SK-N-SH treated with all-trans-retinoic acid at 6 μM for 48 hours (cell line): ENCODE results near the gene KLK4.

ENCODE experiments used
- CREB5 ChIP-seq: fragments of 250-450 bp; sonication (Bioruptor Pico); IDR thresholded peaks from 2 replicates; pipeline ENCODE4 v1.5.1; 2020; ENCODE audit warnings: low read depth, mild to moderate bottlenecking, moderate library complexity
- CSDC2 ChIP-seq: fragments of 250-450 bp; sonication (Bioruptor Pico); IDR thresholded peaks from 2 replicates; pipeline ENCODE4 v1.5.0; 2020; ENCODE audit warnings: mild to moderate bottlenecking, moderate library complexity
- CSRNP3 ChIP-seq: fragments of 250-450 bp; sonication (Bioruptor Pico); IDR thresholded peaks from 2 replicates; pipeline ENCODE4 v1.5.1; 2021; ENCODE audit warnings: mild to moderate bottlenecking, moderate library complexity
- PATZ1 ChIP-seq: fragments of 250-450 bp; sonication (Bioruptor Pico); IDR thresholded peaks from 2 replicates; pipeline ENCODE4 v1.8.0; 2020; ENCODE audit warnings: mild to moderate bottlenecking, moderate library complexity, borderline replicate concordance
- RARB ChIP-seq: fragments of 250-450 bp; sonication (Bioruptor Pico); IDR thresholded peaks from 2 replicates; pipeline ENCODE4 v1.8.0; 2021; ENCODE audit warnings: mild to moderate bottlenecking, moderate library complexity
- SNAI2 ChIP-seq: fragments of 250-450 bp; sonication (Bioruptor Pico); IDR thresholded peaks from 2 replicates; pipeline ENCODE4 v1.5.0; 2020; ENCODE audit warnings: mild to moderate bottlenecking, moderate library complexity
- TSHZ2 ChIP-seq: fragments of 250-450 bp; sonication (Bioruptor Pico); IDR thresholded peaks from 2 replicates; pipeline ENCODE4 v1.5.0; 2020; ENCODE audit warnings: mild to moderate bottlenecking, moderate library complexity
- ZNF565 ChIP-seq: fragments of 450-650 bp; formaldehyde crosslinking; conservative IDR thresholded peaks from 2 replicates; pipeline ENCODE4 v1.5.0; 2020; ENCODE audit warnings: low read depth, mild to moderate bottlenecking, moderate library complexity
- ZNF70 ChIP-seq: fragments of 450-650 bp; formaldehyde crosslinking; IDR thresholded peaks from 2 replicates; pipeline ENCODE4 v1.5.0; 2020; ENCODE audit warnings: mild to moderate bottlenecking, moderate library complexity
- ZNF8 ChIP-seq: fragments of 450-650 bp; formaldehyde crosslinking; IDR thresholded peaks from 2 replicates; pipeline ENCODE4 v1.5.0; 2020; ENCODE audit warnings: mild to moderate bottlenecking, moderate library complexity

- TF ChIP-seq PATZ1 (no peak), ZNF70 (CRISPR knock-in tag) (no peak), ZNF565 (CRISPR knock-in tag) (no peak), TSHZ2 (CRISPR knock-in tag) (no peak), RARB (CRISPR knock-in tag) (no peak), CSDC2 (CRISPR knock-in tag) (no peak), CSRNP3 (CRISPR knock-in tag) (no peak), CREB5 (CRISPR knock-in tag) (no peak), SNAI2 (CRISPR knock-in tag) (no peak), ZNF8 (CRISPR knock-in tag) (no peak)
Observed at GRCh38 chr19:50869479-50869878, 41.7 kb downstream of the KLK4 start.
